Measurements from ENCODE around the gene CALD1.

Gene CALD1

GRCh38 chr7:134826105-134826504 lies 46.7 kb downstream of the CALD1 start:
- DNase-seq (ENCODE audit: low read depth in 2 of 2), result no peak

GRCh38 chr7:134827436-134827835 lies 48.0 kb downstream of the CALD1 start:
- no peak for DNase-seq (ENCODE audit: low read depth in 2 of 2)

- no peak for DNase-seq (ENCODE audit: low read depth in 2 of 2)
Observed at GRCh38 chr7:134827889-134828288, 48.5 kb downstream of the CALD1 start.

GRCh38 chr7:134828361-134828760 lies 48.9 kb downstream of the CALD1 start:
- no peak for DNase-seq (ENCODE audit: low read depth in 2 of 2)

GRCh38 chr7:134829380-134829986 lies 50.0 kb downstream of the CALD1 start:
- DNase-seq (ENCODE audit: low read depth in 2 of 2), result no peak

- DNase-seq (ENCODE audit: low read depth in 2 of 2), result no peak
Observed at GRCh38 chr7:134831862-134832261, 52.4 kb downstream of the CALD1 start.

- DNase-seq (ENCODE audit: low read depth in 2 of 2), result no peak
Observed at GRCh38 chr7:134832367-134832766, 52.9 kb downstream of the CALD1 start.

- DNase-seq (ENCODE audit: low read depth in 2 of 2), result no peak
Observed at GRCh38 chr7:134834689-134835462, 55.4 kb downstream of the CALD1 start.

- no peak for DNase-seq (ENCODE audit: low read depth in 2 of 2)
Observed at GRCh38 chr7:134835463-134835823, 56.0 kb downstream of the CALD1 start.

GRCh38 chr7:134836447-134836846 lies 57.0 kb downstream of the CALD1 start:
- DNase-seq (ENCODE audit: low read depth in 2 of 2), result no peak

- no peak for DNase-seq (ENCODE audit: low read depth in 2 of 2)
Observed at GRCh38 chr7:134839298-134839697, 59.9 kb downstream of the CALD1 start.

- DNase-seq (ENCODE audit: low read depth in 2 of 2), result no peak
Observed at GRCh38 chr7:134842062-134842461, 62.6 kb downstream of the CALD1 start.

- DNase-seq (ENCODE audit: low read depth in 2 of 2), result no peak
Observed at GRCh38 chr7:134842886-134843430, 63.5 kb downstream of the CALD1 start.

GRCh38 chr7:134844200-134844599 lies 64.8 kb downstream of the CALD1 start:
- no peak for DNase-seq (ENCODE audit: low read depth in 2 of 2)

GRCh38 chr7:134845461-134845860 lies 66.0 kb downstream of the CALD1 start:
- no peak for DNase-seq (ENCODE audit: low read depth in 2 of 2)

- DNase-seq (ENCODE audit: low read depth in 2 of 2), result no peak
Observed at GRCh38 chr7:134847851-134848588, 68.6 kb downstream of the CALD1 start.

- DNase-seq (ENCODE audit: low read depth in 2 of 2), result no peak
Observed at GRCh38 chr7:134850066-134850465, 70.6 kb downstream of the CALD1 start.

- no peak for DNase-seq (ENCODE audit: low read depth in 2 of 2)
Observed at GRCh38 chr7:134851141-134851540, 71.7 kb downstream of the CALD1 start.

GRCh38 chr7:134852625-134853024 lies 73.2 kb downstream of the CALD1 start:
- no peak for DNase-seq (ENCODE audit: low read depth in 2 of 2)

- DNase-seq (ENCODE audit: low read depth in 2 of 2), result no peak
Observed at GRCh38 chr7:134854816-134855215, 75.4 kb downstream of the CALD1 start.

GRCh38 chr7:134855442-134855841 lies 76.0 kb downstream of the CALD1 start:
- DNase-seq (ENCODE audit: low read depth in 2 of 2), result no peak

- DNase-seq (ENCODE audit: low read depth in 2 of 2), result no peak
Observed at GRCh38 chr7:134856091-134856490, 76.7 kb downstream of the CALD1 start.

GRCh38 chr7:134856691-134857090 lies 77.3 kb downstream of the CALD1 start:
- no peak for DNase-seq (ENCODE audit: low read depth in 2 of 2)

All from stimulated activated CD8-positive, alpha-beta memory T cell treated with anti-CD3 and anti-CD28 coated beads, Interleukin-2, amount 100 ng/mL, for 48 hours (primary cell).